Chondrocyte (in vitro differentiated cells): ENCODE measurements around the gene CCDC82. TPM values are rescaled to one million over a fixed set of nuclear protein-coding genes. Genes with fewer than 3 reads are reported as not detected.
A peak's percentile ranks its signal among the peaks of the same experiment; 100 is the strongest.

Experiments
- DNase-seq: peaks from one replicate; pipeline ENCODE4 v3.0.0; 2021; ENCODE audit warnings: mixed read lengths, low spot score
- H3K27ac Mint-ChIP-seq: one replicate; pipeline ENCODE4 v1.8.0; 2021; ENCODE audit warnings: mild to moderate bottlenecking, moderate library complexity, mixed read lengths; ENCODE audit not compliant: unreplicated experiment
- H3K27me3 Mint-ChIP-seq: 2 replicates; pipeline ENCODE4 v1.8.0; 2021; ENCODE audit warnings: low read depth, mixed read lengths
- H3K36me3 Mint-ChIP-seq: 2 replicates; pipeline ENCODE4 v1.8.0; 2021; ENCODE audit warnings: low read depth, mixed read lengths
- H3K4me1 Mint-ChIP-seq: 2 replicates; pipeline ENCODE4 v1.8.0; 2021; ENCODE audit warnings: low read depth, mild to moderate bottlenecking, mixed read lengths
- H3K4me3 Mint-ChIP-seq: one replicate; pipeline ENCODE4 v1.8.0; 2021; ENCODE audit warnings: mild to moderate bottlenecking, moderate library complexity, mixed read lengths; ENCODE audit not compliant: unreplicated experiment
- H3K9me3 Mint-ChIP-seq: 2 replicates; pipeline ENCODE4 v1.8.0; 2021; ENCODE audit warnings: low read depth, mixed read lengths
- CTCF ChIP-seq: fragments of 200-600 bp; sonication (generic); IDR thresholded peaks from 2 replicates; pipeline ENCODE4 v1.5.0; 2021; ENCODE audit warnings: antibody characterized with exemption, mild to moderate bottlenecking, moderate library complexity
- total RNA-seq: library from RNA; stranded (reverse); gene quantifications from 3 replicates; pipeline ENCODE4 v1.2.1, GENCODE V29; 2021

CCDC82 gene
- total RNA-seq, 1 donor from 2014 or later = 21.3 TPM

- no peak for DNase-seq
- no peak for TF ChIP-seq CTCF
- peaks cover 66% of the 10 kb centered on the region for H3K4me1 Mint-ChIP-seq
- H3K4me3 Mint-ChIP-seq = peak overlapping the region; percentile 97
- H3K9me3 Mint-ChIP-seq = no peaks in the 10 kb centered on the region
- peak overlapping the region; percentile 93 for H3K27ac Mint-ChIP-seq
- H3K36me3 Mint-ChIP-seq = peaks cover 2% of the 10 kb centered on the region
- no peaks in the 10 kb centered on the region for H3K27me3 Mint-ChIP-seq
These were observed 49.8 kb downstream of the CCDC82 start for GRCh38 chr11:96339706-96340554.

GRCh38 chr11:96338910-96339705, 50.6 kb downstream of the CCDC82 start:
- no peak for TF ChIP-seq CTCF
- H3K27ac Mint-ChIP-seq = peak overlapping the region; percentile 93
- peak overlapping the region; percentile 97 for H3K4me3 Mint-ChIP-seq
- H3K4me1 Mint-ChIP-seq = peaks cover 72% of the 10 kb centered on the region
- peaks cover 2% of the 10 kb centered on the region for H3K36me3 Mint-ChIP-seq
- H3K9me3 Mint-ChIP-seq = no peaks in the 10 kb centered on the region
- DNase-seq = no peak
- no peaks in the 10 kb centered on the region for H3K27me3 Mint-ChIP-seq

- peaks cover 2% of the 10 kb centered on the region for H3K36me3 Mint-ChIP-seq
- peak overlapping the region; percentile 97 for H3K4me3 Mint-ChIP-seq
- H3K27ac Mint-ChIP-seq = peak overlapping the region; percentile 93
- TF ChIP-seq CTCF = no peak
- DNase-seq = no peak
- H3K9me3 Mint-ChIP-seq = no peaks in the 10 kb centered on the region
- peaks cover 78% of the 10 kb centered on the region for H3K4me1 Mint-ChIP-seq
- no peaks in the 10 kb centered on the region for H3K27me3 Mint-ChIP-seq
These were observed 51.9 kb downstream of the CCDC82 start for GRCh38 chr11:96337541-96338431.

- peak overlapping the region; percentile 55 for H3K27ac Mint-ChIP-seq
- TF ChIP-seq CTCF = no peak
- DNase-seq = no peak
- peaks cover 2% of the 10 kb centered on the region for H3K36me3 Mint-ChIP-seq
- H3K27me3 Mint-ChIP-seq = no peaks in the 10 kb centered on the region
- H3K4me1 Mint-ChIP-seq = peaks cover 84% of the 10 kb centered on the region
- H3K4me3 Mint-ChIP-seq = no peak overlapping the region
- H3K9me3 Mint-ChIP-seq = no peaks in the 10 kb centered on the region
These were observed 54.3 kb downstream of the CCDC82 start for GRCh38 chr11:96335388-96335787.

- H3K4me3 Mint-ChIP-seq = no peak overlapping the region
- H3K36me3 Mint-ChIP-seq = peaks cover 2% of the 10 kb centered on the region
- H3K27ac Mint-ChIP-seq = no peak overlapping the region
- no peaks in the 10 kb centered on the region for H3K27me3 Mint-ChIP-seq
- no peak for TF ChIP-seq CTCF
- peaks cover 84% of the 10 kb centered on the region for H3K4me1 Mint-ChIP-seq
- no peaks in the 10 kb centered on the region for H3K9me3 Mint-ChIP-seq
- no peak for DNase-seq
These were observed 55.5 kb downstream of the CCDC82 start for GRCh38 chr11:96334219-96334618.
